Neural cell (in vitro differentiated cells): Measurements from ENCODE around the gene KIAA0513.

ENCODE experiments used
- CTCF ChIP-seq: fragments of 450-650 bp; IDR thresholded peaks from 2 replicates; pipeline ENCODE4 v1.5.1; 2014; ENCODE audit warnings: antibody characterized with exemption, mild to moderate bottlenecking, moderate library complexity; ENCODE audit not compliant: poor library complexity, severe bottlenecking
- EP300 ChIP-seq: fragments of 450-650 bp; conservative IDR thresholded peaks from 2 replicates; pipeline ENCODE4 v1.6.1; 2014; ENCODE audit warnings: antibody characterized with exemption, mild to moderate bottlenecking, moderate library complexity; ENCODE audit not compliant: poor library complexity, severe bottlenecking
- EZH2 ChIP-seq: fragments of 200-600, 300-800 bp; shearing (Covaris generic), sonication (generic); IDR thresholded peaks from 2 replicates; pipeline ENCODE4 v1.6.1; 2014; ENCODE audit warnings: antibody characterized with exemption, low read length, borderline replicate concordance, mild to moderate bottlenecking; ENCODE audit not compliant: insufficient read depth, poor library complexity, severe bottlenecking
- MXI1 ChIP-seq: fragments of 450-650 bp; conservative IDR thresholded peaks from 2 replicates; pipeline ENCODE4 v1.6.1; 2014; ENCODE audit warnings: antibody characterized with exemption, mild to moderate bottlenecking; ENCODE audit not compliant: poor library complexity, severe bottlenecking
- POLR2AphosphoS5 ChIP-seq: IDR thresholded peaks from 2 replicates; pipeline ENCODE4 v1.6.1; 2012
- REST ChIP-seq: IDR thresholded peaks from 2 replicates; pipeline ENCODE4 v1.6.1; 2012; ENCODE audit warnings: borderline replicate concordance
- SMC3 ChIP-seq: fragments of 450-650 bp; conservative IDR thresholded peaks from 2 replicates; pipeline ENCODE4 v1.6.1; 2014; ENCODE audit warnings: antibody characterized with exemption, mild to moderate bottlenecking, moderate library complexity; ENCODE audit not compliant: poor library complexity
- TAF1 ChIP-seq: IDR thresholded peaks from 2 replicates; pipeline ENCODE4 v1.6.1; 2012; ENCODE audit warnings: low read depth

GRCh38 chr16:84986879-84987278 lies 40.7 kb upstream of the KIAA0513 start:
- TF ChIP-seq EZH2 (no peak), SMC3 (no peak), CTCF (no peak), POLR2AphosphoS5 (no peak), EP300 (no peak), REST (no peak), MXI1 (no peak), TAF1 (no peak)
